Mesodermal cell (in vitro differentiated cells): ENCODE results near the gene MYL12B.
"Not testable (repeated sequence)": the region's sequence is repeated elsewhere in the genome, so short reads cannot be mapped to it uniquely, and the experiment has no call there.

Experiments used
- H3K27ac ChIP-seq: 2 replicates; pipeline ENCODE4 v1.7.0; 2013; ENCODE audit warnings: mild to moderate bottlenecking, low read depth, low read length, moderate library complexity; ENCODE audit not compliant: severe bottlenecking
- H3K36me3 ChIP-seq: 2 replicates; pipeline ENCODE4 v1.7.1; 2013; ENCODE audit warnings: mild to moderate bottlenecking, low read length, moderate library complexity; ENCODE audit not compliant: control insufficient read depth, insufficient read depth
- H3K4me1 ChIP-seq: one replicate; pipeline ENCODE4 v1.7.1; 2013; ENCODE audit warnings: mild to moderate bottlenecking, low read length; ENCODE audit not compliant: insufficient read depth, control insufficient read depth, poor library complexity, severe bottlenecking
- H3K4me3 ChIP-seq: 2 replicates; pipeline ENCODE4 v1.7.0; 2013; ENCODE audit warnings: low read length, control low read depth, mild to moderate bottlenecking; ENCODE audit not compliant: insufficient read depth, poor library complexity, severe bottlenecking; ENCODE audit errors: extremely low read depth
- H3K9me3 ChIP-seq: 2 replicates; pipeline ENCODE4 v1.7.1; 2013; ENCODE audit warnings: mild to moderate bottlenecking, low read length, moderate library complexity; ENCODE audit not compliant: control insufficient read depth
- WGBS, 2 experiments: methylation state at CpG; one replicate each; pipeline ENCODE4 v1.1.5; 2013; ENCODE audit warnings: missing lambda C conversion rate in 2 of 2; ENCODE audit not compliant: insufficient coverage in 2 of 2; 5-methylcytosine and 5-hydroxymethylcytosine counted together

The MYL12B gene

DNA sequence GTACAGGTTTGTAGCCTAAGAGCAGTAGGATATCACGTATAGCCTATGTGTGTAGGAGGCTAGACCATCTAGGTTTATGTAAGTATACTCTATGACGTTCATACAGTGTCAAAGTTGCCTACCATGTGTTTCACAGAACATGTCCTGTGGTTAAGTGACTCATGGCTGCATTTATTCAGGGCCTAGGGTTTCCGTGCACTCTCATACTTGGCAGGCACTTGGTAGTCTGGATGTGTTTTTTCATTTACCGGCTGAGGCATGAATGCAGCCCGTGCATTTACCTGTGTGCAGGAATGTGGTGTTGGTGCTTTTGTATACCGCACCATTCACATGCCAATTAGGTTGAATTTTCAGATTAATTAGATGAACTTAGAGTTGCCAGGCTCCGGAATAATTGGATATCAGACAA is 43.4 kb downstream of the MYL12B start:
- WGBS, 2 experiments, result 93 to 95% methylated on average over 6 to 7 of the region's 7 CpGs
- Histone ChIP-seq H3K36me3 (no peaks in the 10 kb centered on the region), H3K9me3 (no peaks in the 10 kb centered on the region), H3K4me3 (no peak overlapping the region), H3K4me1 (peaks cover 3% of the 10 kb centered on the region), H3K27ac (no peak overlapping the region)

DNA sequence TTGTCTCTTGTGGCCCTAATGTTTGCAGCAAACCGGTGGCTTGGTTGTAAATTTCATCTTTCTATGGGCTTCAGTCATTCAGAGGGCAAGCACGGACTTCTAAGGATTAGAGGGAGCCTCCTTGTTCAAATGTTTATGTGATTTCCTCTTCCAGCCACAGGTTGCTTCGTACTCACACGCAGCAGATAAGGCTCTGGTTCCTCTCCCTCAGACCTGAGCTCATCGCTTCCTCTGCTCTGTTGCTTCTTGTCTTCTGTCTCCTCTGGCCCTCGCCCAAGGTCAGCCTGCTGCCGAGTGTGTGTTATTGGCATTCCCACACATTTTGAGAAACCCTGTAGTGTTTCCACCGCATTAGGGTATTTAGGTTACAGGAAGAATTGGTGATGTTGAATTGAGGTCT is 44.0 kb downstream of the MYL12B start:
- H3K4me3 ChIP-seq, result no peak overlapping the region
- WGBS, 2 experiments, result 54 to 68% methylated on average over 4 to 7 of the region's 8 CpGs
- peaks cover 3% of the 10 kb centered on the region for H3K4me1 ChIP-seq
- no peak overlapping the region for H3K27ac ChIP-seq
- H3K36me3 ChIP-seq, result no peaks in the 10 kb centered on the region
- no peaks in the 10 kb centered on the region for H3K9me3 ChIP-seq

DNA sequence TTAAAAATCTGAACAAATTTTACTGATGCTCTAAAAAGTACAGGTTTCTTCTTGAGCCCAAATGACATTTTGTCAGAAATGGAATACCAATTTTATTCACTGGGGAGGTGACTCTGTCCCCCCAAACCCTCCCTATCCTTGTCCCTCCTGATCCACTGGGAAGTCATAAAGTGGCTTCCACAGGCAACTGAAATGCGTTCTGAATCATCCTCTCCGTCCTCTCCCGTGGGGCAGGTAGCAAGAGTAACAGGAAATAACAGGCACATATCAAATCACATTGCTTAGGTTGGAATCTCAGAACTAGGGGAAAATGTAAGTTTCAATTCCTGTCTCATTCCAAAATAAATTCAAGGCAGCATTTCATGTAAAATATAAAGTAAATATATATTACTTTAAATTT is 44.5 kb downstream of the MYL12B start:
- no CpG with 5 or more reads among the region's 3 CpGs for WGBS, 2 experiments

DNA sequence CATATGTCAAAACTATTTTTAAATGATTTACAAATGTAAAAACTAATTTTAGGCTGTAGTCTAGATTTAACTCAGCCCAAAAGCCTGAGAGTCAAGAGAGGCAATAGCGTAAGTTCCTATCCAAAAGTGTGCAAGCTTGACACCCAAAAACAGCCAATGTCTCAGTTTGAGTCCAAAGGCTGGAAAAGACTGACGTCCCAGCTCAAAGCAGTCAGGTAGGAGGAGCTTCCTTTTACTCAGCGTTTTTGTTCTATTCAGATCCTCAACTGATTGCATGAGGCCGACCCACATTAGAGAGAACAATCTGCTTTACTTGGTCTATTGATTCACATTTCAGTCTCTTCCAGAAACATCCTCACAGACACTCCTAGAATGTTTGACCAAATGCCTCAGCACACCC is 51.8 kb downstream of the MYL12B start:
- no peak overlapping the region for H3K27ac ChIP-seq
- H3K4me1 ChIP-seq, result no peaks in the 10 kb centered on the region
- WGBS, 2 experiments, result 63 to 68% methylated on average over 4 of the region's 4 CpGs
- H3K36me3 ChIP-seq, result no peaks in the 10 kb centered on the region
- peaks cover 12% of the 10 kb centered on the region for H3K9me3 ChIP-seq
- H3K4me3 ChIP-seq, result no peak overlapping the region

More for the DNA sequence above, 44.5 kb downstream of the MYL12B start:
- Histone ChIP-seq H3K4me3 (no peak overlapping the region), H3K4me1 (peaks cover 3% of the 10 kb centered on the region), H3K27ac (no peak overlapping the region), H3K9me3 (no peaks in the 10 kb centered on the region), H3K36me3 (no peaks in the 10 kb centered on the region)

DNA sequence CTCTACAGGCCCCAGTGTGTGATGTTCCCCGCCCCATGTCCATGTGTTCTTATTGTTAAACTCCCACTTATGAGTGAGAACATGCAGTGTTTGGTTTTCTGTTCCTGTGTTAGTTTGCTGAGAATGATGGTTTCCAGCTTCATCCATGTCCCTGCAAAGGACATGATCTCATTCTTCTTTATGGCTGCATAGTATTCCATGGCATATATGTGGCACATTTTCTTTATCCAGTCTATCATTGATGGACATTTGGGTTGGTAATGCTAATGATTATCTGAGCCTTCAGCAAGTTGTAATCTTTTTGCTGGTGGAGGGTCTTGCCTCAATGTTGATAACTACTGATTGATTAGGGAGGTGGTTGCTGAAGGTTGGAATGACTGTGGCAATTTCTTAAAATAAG is 53.4 kb downstream of the MYL12B start:
- not testable (repeated sequence) for H3K4me1 ChIP-seq, H3K27ac ChIP-seq, H3K36me3 ChIP-seq, H3K4me3 ChIP-seq
- WGBS, 2 experiments, result no CpG with 5 or more reads among the region's 1 CpG
- peaks cover 12% of the 10 kb centered on the region for H3K9me3 ChIP-seq

DNA sequence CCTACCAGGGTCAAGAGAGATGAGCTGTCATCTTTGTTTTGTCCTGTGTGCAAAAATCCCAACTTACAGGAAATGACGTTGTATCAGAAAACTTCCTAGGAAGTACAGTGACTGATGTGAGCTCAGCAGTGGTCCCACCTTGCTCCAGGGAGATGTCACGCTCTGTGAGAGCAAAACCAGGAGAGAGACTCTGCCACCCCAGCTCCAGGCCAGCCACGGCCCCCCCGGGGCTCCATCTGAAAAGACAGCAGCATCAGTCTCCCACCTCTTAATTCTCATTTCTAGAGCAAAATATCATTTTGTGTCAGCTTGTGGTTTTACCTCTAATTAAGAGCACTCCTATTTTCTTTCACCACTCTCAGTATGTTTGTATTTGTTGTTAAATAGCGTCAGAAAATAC is 57.5 kb downstream of the MYL12B start:
- H3K9me3 ChIP-seq, result peaks cover 12% of the 10 kb centered on the region
- no peak overlapping the region for H3K4me3 ChIP-seq
- no peaks in the 10 kb centered on the region for H3K36me3 ChIP-seq
- WGBS, 2 experiments, result 88 to 100% methylated on average over 2 to 3 of the region's 5 CpGs
- no peaks in the 10 kb centered on the region for H3K4me1 ChIP-seq
- H3K27ac ChIP-seq, result no peak overlapping the region

DNA sequence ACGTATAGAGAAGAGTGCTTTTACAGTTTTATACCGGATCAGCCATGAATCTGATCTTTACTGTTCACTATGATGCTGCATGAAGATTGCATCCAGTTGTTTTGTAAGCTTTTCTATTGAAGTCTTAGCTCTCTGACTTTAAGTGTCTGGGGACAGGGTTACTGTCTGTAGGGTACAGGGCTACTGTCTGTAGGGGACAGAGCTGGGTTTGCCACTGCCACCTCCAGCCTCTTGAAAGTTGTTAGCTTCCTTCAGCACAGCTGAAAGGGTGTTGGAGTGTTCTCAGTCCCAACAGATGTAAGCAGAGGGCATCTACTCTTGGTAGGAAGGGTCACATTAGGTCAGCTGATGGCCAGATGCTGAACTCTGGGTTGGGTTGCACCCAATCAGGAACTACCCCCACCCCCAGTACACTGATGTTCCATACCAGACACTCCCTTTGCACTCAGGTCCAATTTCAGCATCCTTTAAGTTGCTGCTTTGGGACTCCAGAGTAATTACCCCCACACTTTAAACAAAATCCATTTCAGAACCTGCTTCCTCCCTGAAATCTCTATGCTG is 58.0 kb downstream of the MYL12B start:
- H3K4me3 ChIP-seq, result no peak overlapping the region
- 100% methylated on average over 1 to 2 of the region's 2 CpGs for whole genome bisulfite sequencing, 2 experiments
- peaks cover 12% of the 10 kb centered on the region for H3K9me3 ChIP-seq
- no peaks in the 10 kb centered on the region for H3K4me1 ChIP-seq
- no peak overlapping the region for H3K27ac ChIP-seq
- no peaks in the 10 kb centered on the region for H3K36me3 ChIP-seq

DNA sequence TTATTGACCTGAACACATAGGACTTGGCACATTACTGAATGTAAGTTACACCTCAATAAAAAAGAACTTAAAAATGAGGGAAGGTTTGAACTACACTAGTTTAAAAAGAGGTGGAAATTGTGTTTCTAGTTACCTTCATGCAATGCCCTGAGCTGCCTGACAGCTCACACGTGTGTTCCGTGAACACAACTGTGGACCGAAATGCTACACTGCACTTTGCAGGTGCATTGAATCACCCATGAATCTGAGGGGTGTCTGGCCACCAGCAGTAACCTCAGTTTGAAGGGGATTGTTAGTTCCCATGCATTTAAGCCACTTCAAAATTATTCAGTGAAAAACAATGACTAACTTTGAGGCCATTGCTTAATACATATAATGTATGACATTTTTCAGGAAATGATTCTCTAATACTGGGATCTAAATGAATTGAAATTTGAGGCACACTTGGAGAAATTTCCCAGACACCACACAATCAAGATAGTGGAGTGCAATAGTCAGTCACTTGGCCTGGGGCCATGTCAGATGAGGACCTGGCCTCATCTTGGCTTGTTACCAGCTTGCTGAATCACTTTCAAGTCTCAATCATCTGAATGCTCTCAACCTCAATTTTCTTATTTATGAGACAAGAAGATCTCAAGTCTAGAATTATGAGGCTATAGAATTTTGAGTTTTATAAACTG is 59.3 kb downstream of the MYL12B start:
- H3K36me3 ChIP-seq, result no peaks in the 10 kb centered on the region
- WGBS, 2 experiments, result 97 to 100% methylated on average over 3 of the region's 3 CpGs
- H3K9me3 ChIP-seq, result peaks cover 5% of the 10 kb centered on the region
- no peak overlapping the region for H3K27ac ChIP-seq
- H3K4me3 ChIP-seq, result no peak overlapping the region
- no peaks in the 10 kb centered on the region for H3K4me1 ChIP-seq

DNA sequence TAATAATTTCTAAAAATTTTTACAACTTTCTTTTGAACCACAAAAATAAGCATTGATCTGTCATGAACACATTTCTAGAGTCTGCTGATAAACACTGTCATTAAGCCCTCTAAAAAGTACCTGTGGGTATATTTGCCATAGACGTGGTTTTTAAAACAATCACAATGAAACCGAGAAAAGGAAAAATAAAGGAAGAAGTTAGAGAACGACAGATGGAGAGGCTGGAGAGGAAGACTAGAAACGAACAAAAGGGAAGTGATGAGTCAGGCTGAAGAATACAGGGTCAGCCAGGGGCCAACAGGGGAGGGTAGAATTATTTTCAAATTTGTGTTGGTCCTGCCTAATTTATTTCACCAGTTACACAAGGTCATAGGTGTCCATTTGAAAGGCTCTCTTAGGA is 62.0 kb downstream of the MYL12B start:
- 66 to 84% methylated on average over 4 of the region's 4 CpGs for WGBS, 2 experiments
- no peak overlapping the region for H3K27ac ChIP-seq

More for the DNA sequence above, 62.0 kb downstream of the MYL12B start:
- Histone ChIP-seq H3K36me3 (no peaks in the 10 kb centered on the region), H3K9me3 (no peaks in the 10 kb centered on the region), H3K4me1 (no peaks in the 10 kb centered on the region), H3K4me3 (no peak overlapping the region)
